ENCODE measurements around the gene RPP21. TPM values are rescaled to one million over a fixed set of nuclear protein-coding genes. Genes with fewer than 3 reads are reported as not detected.

The RPP21 gene
- total RNA-seq, 1 donor, result 26.3 TPM

GRCh38 chr6:30328397-30328796 lies 16.6 kb upstream of the RPP21 start:
- DNase-seq (ENCODE audit: low read depth), result no peak
- no peak overlapping the region for H3K4me3 ChIP-seq (ENCODE audit: low read depth, low read length)
- TF ChIP-seq CTCF (IDR thresholded peaks at IDR 0.05; ENCODE audit: insufficient read depth, low read depth, low read length), result no peak

GRCh38 chr6:30329331-30329730 lies 15.6 kb upstream of the RPP21 start:
- no peak for DNase-seq (ENCODE audit: low read depth)
- no peak overlapping the region for H3K4me3 ChIP-seq (ENCODE audit: low read depth, low read length)
- TF ChIP-seq CTCF (IDR thresholded peaks at IDR 0.05; ENCODE audit: insufficient read depth, low read depth, low read length), result no peak

GRCh38 chr6:30331981-30332380 lies 13.0 kb upstream of the RPP21 start:
- no peak overlapping the region for H3K4me3 ChIP-seq (ENCODE audit: low read depth, low read length)
- DNase-seq (ENCODE audit: low read depth), result no peak
- TF ChIP-seq CTCF (IDR thresholded peaks at IDR 0.05; ENCODE audit: insufficient read depth, low read depth, low read length), result no peak

GRCh38 chr6:30334075-30334783 lies 10.7 kb upstream of the RPP21 start:
- TF ChIP-seq CTCF (IDR thresholded peaks at IDR 0.05; ENCODE audit: insufficient read depth, low read depth, low read length), result no peak
- H3K4me3 ChIP-seq (ENCODE audit: low read depth, low read length), result no peak overlapping the region
- no peak for DNase-seq (ENCODE audit: low read depth)

GRCh38 chr6:30340589-30341054 lies 4.3 kb upstream of the RPP21 start:
- H3K4me3 ChIP-seq (ENCODE audit: low read depth, low read length), result no peak overlapping the region
- DNase-seq (ENCODE audit: low read depth), result no peak
- TF ChIP-seq CTCF (IDR thresholded peaks at IDR 0.05; ENCODE audit: insufficient read depth, low read depth, low read length), result no peak

GRCh38 chr6:30341218-30341617 lies 3.7 kb upstream of the RPP21 start:
- TF ChIP-seq CTCF (IDR thresholded peaks at IDR 0.05; ENCODE audit: insufficient read depth, low read depth, low read length), result no peak
- no peak for DNase-seq (ENCODE audit: low read depth)
- H3K4me3 ChIP-seq (ENCODE audit: low read depth, low read length), result no peak overlapping the region

- no peak for DNase-seq (ENCODE audit: low read depth)
- no peak for TF ChIP-seq CTCF (IDR thresholded peaks at IDR 0.05; ENCODE audit: insufficient read depth, low read depth, low read length)
These were observed 3.2 kb upstream of the RPP21 start for GRCh38 chr6:30341728-30342127.

More at GRCh38 chr6:30341728-30342127, 3.2 kb upstream of the RPP21 start:
- no peak overlapping the region for H3K4me3 ChIP-seq (ENCODE audit: low read depth, low read length)

Data from fibroblast of villous mesenchyme (primary cell).